Measurements from ENCODE around the gene TMEM200A.
"Not testable (repeated sequence)": the region's sequence is repeated elsewhere in the genome, so short reads cannot be mapped to it uniquely, and the experiment has no call there.

The TMEM200A gene

GRCh38 chr6:130365166-130366106 lies at the start of gene TMEM200A:
Gene TMEM200A (plus strand): TSS chr6:130366017. CDS start chr6:130440423, 74,406 bp downstream.
- no peak for DNase-seq

GRCh38 chr6:130320908-130321307 lies 44.9 kb upstream of the TMEM200A start:
- DNase-seq, result no peak

GRCh38 chr6:130322673-130323268 lies 43.0 kb upstream of the TMEM200A start:
- peak; percentile 31 for DNase-seq

- DNase-seq, result no peak
Measured at GRCh38 chr6:130324657-130325056, 41.2 kb upstream of the TMEM200A start.

GRCh38 chr6:130326496-130326895 lies 39.3 kb upstream of the TMEM200A start:
- DNase-seq, result no peak

GRCh38 chr6:130337534-130337933 lies 28.3 kb upstream of the TMEM200A start:
- no peak for DNase-seq

- DNase-seq, result not testable (repeated sequence)
Measured at GRCh38 chr6:130346324-130346723, 19.5 kb upstream of the TMEM200A start.

- DNase-seq, result no peak
Measured at GRCh38 chr6:130354322-130354721, 11.5 kb upstream of the TMEM200A start.

- no peak for DNase-seq
Measured at GRCh38 chr6:130355572-130355971, 10.2 kb upstream of the TMEM200A start.

GRCh38 chr6:130357436-130357835 lies 8.4 kb upstream of the TMEM200A start:
- DNase-seq, result no peak

- DNase-seq, result no peak
Measured at GRCh38 chr6:130359736-130360135, 6.1 kb upstream of the TMEM200A start.

- no peak for DNase-seq
Measured at GRCh38 chr6:130362128-130362527, 3.7 kb upstream of the TMEM200A start.

GRCh38 chr6:130364224-130364780 lies 1.5 kb upstream of the TMEM200A start:
- DNase-seq, result no peak

GRCh38 chr6:130366107-130367005 lies 539 bp downstream of the TMEM200A start:
- DNase-seq, result no peak

- DNase-seq, result no peak
Measured at GRCh38 chr6:130367767-130368166, 1.9 kb downstream of the TMEM200A start.

GRCh38 chr6:130368576-130368975 lies 2.8 kb downstream of the TMEM200A start:
- no peak for DNase-seq

- DNase-seq, result no peak
Measured at GRCh38 chr6:130369831-130370230, 4.0 kb downstream of the TMEM200A start.

GRCh38 chr6:130371921-130372420 lies 6.2 kb downstream of the TMEM200A start:
- DNase-seq, result no peak

- DNase-seq, result no peak
Measured at GRCh38 chr6:130372786-130373185, 7.0 kb downstream of the TMEM200A start.

GRCh38 chr6:130373992-130374391 lies 8.2 kb downstream of the TMEM200A start:
- DNase-seq, result no peak

GRCh38 chr6:130376936-130377335 lies 11.1 kb downstream of the TMEM200A start:
- DNase-seq, result no peak

GRCh38 chr6:130377371-130377770 lies 11.6 kb downstream of the TMEM200A start:
- no peak for DNase-seq

GRCh38 chr6:130377915-130378314 lies 12.1 kb downstream of the TMEM200A start:
- no peak for DNase-seq
